Measurements from ENCODE around the gene IL16.

- TF ChIP-seq, protein P1, sequence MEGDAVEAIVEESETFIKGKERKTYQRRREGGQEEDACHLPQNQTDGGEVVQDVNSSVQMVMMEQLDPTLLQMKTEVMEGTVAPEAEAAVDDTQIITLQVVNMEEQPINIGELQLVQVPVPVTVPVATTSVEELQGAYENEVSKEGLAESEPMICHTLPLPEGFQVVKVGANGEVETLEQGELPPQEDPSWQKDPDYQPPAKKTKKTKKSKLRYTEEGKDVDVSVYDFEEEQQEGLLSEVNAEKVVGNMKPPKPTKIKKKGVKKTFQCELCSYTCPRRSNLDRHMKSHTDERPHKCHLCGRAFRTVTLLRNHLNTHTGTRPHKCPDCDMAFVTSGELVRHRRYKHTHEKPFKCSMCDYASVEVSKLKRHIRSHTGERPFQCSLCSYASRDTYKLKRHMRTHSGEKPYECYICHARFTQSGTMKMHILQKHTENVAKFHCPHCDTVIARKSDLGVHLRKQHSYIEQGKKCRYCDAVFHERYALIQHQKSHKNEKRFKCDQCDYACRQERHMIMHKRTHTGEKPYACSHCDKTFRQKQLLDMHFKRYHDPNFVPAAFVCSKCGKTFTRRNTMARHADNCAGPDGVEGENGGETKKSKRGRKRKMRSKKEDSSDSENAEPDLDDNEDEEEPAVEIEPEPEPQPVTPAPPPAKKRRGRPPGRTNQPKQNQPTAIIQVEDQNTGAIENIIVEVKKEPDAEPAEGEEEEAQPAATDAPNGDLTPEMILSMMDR (IDR thresholded peaks at IDR 0.05; ENCODE audit: borderline replicate concordance, extremely low read depth, low read length, poor library complexity, severe bottlenecking), result no peak
- no peak for TF ChIP-seq EZH2 (IDR thresholded peaks at IDR 0.05; ENCODE audit: borderline replicate concordance, low read depth, low read length, severe bottlenecking)
These were observed 25.4 kb upstream of the IL16 start for GRCh38 chr15:81171286-81171685.

All from DND-41 (cell line).